Epithelial cell of prostate (primary cell): ENCODE measurements around the gene TDRD15.
"Not testable (repeated sequence)": the region's sequence is repeated elsewhere in the genome, so short reads cannot be mapped to it uniquely, and the experiment has no call there.

Source experiments
- DNase-seq: peaks from one replicate; pipeline ENCODE4 v3.0.0-alpha.2; 2011; ENCODE audit warnings: low read depth, low spot score
- H3K27ac ChIP-seq: fragments of 450-650 bp; 2 replicates; pipeline ENCODE4 v1.5.1; 2017; ENCODE audit warnings: mild to moderate bottlenecking

TDRD15 gene

DNA sequence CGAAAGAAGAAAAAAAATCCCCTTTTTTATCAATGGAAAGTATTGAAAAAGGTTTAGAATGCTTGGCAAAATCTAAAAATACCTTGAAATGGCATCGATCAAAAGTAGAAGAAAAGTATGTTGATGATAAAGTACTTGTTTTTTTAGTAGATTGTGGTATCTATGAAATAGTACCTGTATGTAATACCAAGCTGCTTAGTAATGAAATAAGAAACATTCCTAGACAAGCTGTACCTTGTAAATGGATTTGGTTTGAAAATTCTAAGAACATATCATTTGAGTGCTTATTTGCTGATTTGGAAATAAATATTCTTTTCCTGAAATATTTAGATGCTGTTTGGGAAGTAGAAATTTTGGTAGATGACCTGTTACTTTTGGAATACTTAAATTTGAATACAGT is 18.4 kb downstream of the TDRD15 start:
- DNase-seq, result no peak
- no peak overlapping the region for H3K27ac ChIP-seq

DNA sequence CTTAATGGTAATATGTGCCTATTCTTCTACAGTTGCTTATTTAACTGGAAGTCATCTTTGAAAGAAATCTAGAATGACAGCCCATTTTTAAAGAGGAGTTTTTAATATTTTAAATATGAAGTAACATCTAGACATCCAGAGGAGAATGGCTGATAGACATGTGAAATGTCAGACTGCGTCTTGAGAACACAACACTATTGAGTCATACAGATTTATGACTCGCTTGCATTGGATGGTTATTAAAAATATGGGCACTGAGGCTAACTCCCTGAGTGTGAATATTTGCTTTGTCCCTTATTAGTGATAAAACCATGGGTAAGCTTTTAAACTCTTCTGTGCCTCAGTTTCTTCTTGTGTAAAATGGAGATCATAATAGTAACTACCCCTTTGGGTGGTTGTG is 22.9 kb downstream of the TDRD15 start:
- H3K27ac ChIP-seq, result no peak overlapping the region
- peak; percentile 12 for DNase-seq

GRCh38 chr2:21148718-21149117 is 24.9 kb downstream of the TDRD15 start:
- H3K27ac ChIP-seq, result no peak overlapping the region
- no peak for DNase-seq

GRCh38 chr2:21151234-21151633 is 27.5 kb downstream of the TDRD15 start:
- H3K27ac ChIP-seq, result not testable (repeated sequence)

DNA sequence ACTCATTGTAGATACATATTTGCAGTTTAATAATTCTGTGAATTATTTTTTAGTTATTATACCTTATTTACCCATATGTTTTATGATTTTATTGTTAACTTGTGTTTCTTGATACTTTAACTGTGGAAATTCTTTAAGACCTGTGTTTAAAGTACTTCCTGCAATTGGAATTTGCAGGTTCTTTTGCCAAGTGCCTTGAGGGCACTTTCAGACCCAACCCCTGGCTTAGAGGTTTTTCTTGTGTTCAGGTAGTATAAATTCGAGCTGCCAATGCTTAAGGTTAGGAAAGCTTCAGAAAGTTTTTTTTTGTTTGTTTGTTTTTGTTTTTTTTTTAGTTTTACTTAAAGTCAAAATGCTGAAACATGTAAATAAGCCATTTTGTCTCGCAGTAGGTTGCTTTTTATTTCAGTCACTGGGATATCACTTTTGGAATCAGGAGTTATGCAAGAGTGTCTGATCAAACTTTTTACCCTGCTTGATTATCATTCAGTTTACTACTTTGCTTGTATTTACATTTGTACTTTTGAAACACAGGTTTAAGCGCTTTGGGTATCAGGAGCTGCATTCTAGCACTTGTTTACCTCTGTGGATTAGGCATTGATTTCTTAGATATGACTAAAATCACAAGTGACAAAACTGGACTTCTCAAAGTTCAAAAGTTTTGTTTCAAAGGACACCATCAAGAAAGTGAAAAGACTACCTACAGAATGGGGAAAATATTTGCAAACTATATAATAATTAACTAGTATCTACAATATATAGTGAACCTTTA is 31.8 kb downstream of the TDRD15 start:
- no peak overlapping the region for H3K27ac ChIP-seq
- no peak for DNase-seq

More at GRCh38 chr2:21151234-21151633, 27.5 kb downstream of the TDRD15 start:
- not testable (repeated sequence) for DNase-seq

DNA sequence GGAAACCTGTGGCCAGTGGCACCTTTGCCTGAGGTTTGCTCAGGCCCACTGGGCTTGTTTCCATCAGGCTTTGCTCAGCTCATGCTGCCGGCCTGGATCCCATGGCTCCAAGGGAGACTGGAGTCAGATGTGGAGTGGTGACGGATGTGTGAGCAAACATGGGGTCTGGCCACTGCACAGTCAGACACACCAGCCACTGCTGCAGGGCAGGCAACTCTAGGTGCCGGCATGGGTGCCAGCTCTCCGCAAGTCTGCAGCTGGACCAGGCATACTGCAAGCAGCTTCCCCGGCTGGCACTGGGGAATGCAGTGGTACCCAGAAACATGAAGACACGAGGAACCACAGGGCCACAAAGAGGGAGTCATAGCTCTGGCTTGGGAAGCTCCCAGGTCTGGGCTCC is 37.4 kb downstream of the TDRD15 start:
- DNase-seq, result no peak
- H3K27ac ChIP-seq, result no peak overlapping the region

DNA sequence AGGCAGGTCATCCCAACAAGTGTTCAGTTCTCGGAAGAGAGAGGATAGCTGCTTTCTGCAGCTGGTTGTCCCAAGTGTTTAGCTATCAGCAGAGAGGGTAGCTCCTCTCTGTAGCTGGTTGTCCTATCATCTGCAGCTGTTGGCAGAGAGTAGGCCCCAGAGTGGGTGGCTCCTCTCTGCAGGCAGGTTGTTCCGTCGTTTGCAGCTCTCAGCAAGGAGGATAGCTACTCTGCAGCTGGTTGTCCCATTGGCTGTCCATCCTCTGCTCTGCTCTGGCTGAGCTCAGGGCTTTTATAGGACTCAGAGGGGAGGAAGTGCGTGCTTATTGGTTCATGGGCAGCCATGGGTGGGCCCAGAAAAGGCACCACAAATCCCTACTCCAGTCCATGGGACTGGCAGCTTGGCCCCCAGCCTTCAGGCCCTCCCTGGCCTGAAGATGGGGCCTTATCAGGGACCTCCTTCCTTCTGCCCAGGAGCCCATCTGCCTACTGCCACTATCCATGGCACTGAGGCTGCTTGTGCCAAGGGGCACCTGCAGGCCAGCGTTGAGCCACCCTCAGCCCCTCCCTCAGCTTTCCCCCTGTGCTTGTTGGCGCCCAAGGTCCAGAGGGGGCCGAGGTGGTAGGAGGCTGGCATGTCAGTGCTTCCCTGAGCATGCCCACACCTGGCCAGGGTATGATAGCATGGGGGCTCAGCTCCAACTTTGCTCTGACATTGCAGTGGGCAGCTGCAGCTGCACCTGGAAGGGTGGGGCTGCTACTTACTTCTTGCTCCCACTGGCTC is 38.3 kb downstream of the TDRD15 start:
- no peak overlapping the region for H3K27ac ChIP-seq
- no peak for DNase-seq

- H3K27ac ChIP-seq, result no peak overlapping the region
- DNase-seq, result no peak
Observed at GRCh38 chr2:21162615-21162878, 38.8 kb downstream of the TDRD15 start.

DNA sequence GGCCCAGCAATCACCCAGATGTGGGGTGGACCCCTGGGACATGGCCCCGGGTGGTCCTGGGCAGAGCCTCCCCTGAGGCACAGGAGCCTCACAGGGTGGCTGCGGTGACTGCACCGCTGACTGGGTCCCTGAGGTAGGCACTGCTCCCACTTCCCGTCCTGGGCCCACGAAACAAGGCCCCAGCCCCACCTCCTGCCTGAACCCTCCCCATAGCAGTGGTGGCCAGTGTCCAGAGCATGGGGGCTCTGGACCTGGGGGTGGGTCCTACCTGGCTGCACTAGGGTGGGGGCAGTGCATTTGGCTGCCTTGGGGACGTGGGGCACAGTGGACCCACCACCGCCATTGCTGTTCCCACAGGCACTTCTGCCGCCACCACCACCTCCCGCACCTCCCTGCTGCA is 39.4 kb downstream of the TDRD15 start:
- no peak for DNase-seq
- H3K27ac ChIP-seq, result no peak overlapping the region

DNA sequence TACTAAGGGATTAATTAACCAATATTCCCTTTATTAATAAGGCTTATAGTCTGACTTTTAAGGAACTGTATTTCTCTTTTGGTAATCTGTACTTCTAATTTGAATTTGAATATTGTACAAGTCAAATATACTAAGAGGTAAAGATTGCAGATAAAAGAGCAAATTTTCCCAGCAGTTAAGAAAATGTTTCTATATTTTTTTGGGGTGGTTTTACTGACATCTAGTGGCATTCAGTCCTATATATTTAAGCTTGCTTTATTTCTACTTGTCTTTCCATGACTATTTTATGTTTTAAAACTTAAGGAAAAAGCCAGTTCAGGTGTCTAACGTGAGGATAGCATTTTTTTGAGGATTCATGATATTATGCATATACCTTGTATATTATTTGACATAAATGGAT is 41.6 kb downstream of the TDRD15 start:
- H3K27ac ChIP-seq, result no peak overlapping the region
- DNase-seq, result no peak

- no peak for DNase-seq
- no peak overlapping the region for H3K27ac ChIP-seq
Observed at GRCh38 chr2:21175895-21176646, 52.3 kb downstream of the TDRD15 start.

DNA sequence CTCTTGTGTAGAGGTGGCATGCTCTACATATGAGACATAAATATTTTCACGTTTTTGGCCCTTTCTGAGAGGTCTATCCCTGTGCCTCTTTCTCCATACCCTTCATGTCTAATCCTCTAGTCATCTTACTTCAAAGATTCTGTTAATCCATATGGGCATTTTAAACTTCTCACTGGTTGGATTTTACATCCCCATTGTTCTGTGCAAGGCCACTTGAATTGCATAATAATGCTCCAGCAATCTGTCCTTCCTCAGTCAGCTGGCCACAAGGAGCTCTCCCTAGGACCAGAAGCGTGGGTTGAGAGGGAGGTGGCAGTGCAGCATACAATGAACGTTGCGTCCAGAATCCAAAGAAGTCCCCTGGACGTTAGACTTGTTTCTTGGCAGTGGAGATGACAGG is 58.2 kb downstream of the TDRD15 start:
- no peak for DNase-seq
- no peak overlapping the region for H3K27ac ChIP-seq

- no peak overlapping the region for H3K27ac ChIP-seq
- no peak for DNase-seq
Observed at GRCh38 chr2:21183306-21183705, 59.5 kb downstream of the TDRD15 start.

DNA sequence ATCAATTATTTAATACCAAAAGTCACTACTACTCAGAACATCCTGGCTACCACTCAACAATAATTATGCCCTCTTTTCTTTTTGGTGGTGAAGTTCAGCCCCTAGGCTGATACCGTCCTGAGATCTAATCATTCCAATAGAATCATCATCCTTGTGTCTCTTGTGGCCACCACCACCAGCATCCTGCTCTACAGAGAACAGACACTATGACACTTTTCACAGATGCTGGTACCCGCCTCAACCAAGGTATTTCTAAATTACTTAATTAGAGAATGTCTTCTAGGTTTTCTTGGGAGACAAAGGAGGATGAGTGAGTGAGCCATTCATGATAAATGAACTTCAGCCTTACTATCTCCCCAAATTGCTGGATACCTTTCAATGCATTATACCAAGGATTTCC is 60.0 kb downstream of the TDRD15 start:
- no peak overlapping the region for H3K27ac ChIP-seq
- no peak for DNase-seq

DNA sequence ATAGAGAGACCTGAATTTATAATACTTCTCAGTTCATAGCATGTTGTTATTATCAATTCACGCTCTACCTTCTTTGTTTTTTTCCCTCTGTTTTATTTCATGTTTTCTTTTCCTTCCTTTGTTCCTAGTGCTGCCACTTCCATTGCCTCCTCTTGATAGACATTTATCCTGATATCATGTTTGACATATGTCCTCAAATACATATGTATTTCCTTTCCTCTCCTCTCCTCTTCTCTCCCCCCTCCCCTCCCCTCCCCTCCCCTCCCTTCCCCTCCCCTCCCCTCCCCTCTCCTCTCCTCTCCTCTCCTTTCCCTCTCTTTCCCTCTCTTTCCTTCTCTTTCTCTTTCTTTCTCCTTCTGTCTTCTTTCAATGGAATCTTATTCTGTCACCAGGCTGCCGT is 67.8 kb downstream of the TDRD15 start:
- no peak overlapping the region for H3K27ac ChIP-seq
- DNase-seq, result no peak
